Measurements from ENCODE around the gene GRIK2.

The GRIK2 gene

DNA sequence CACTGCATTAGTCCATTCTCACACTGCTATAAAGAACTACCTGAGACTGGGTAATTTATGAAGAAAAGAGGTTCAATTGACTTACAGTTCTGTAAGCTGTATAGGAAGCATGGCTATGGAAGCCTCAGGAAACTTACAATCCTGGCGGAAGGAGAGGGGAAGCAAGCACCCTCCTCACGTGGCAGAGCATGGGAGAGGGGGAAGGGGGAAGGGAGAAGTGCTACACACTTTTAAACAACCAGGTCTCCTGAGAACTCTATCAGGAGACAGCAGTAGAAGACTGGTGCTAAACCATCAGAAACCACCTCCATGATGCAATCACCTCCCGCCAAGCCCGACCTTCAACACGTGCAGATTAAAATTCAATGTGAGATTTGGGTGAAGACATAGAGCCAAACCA, 494.0 kb downstream of the GRIK2 start:
- DNase-seq (ENCODE audit: low read depth) = no peak

DNA sequence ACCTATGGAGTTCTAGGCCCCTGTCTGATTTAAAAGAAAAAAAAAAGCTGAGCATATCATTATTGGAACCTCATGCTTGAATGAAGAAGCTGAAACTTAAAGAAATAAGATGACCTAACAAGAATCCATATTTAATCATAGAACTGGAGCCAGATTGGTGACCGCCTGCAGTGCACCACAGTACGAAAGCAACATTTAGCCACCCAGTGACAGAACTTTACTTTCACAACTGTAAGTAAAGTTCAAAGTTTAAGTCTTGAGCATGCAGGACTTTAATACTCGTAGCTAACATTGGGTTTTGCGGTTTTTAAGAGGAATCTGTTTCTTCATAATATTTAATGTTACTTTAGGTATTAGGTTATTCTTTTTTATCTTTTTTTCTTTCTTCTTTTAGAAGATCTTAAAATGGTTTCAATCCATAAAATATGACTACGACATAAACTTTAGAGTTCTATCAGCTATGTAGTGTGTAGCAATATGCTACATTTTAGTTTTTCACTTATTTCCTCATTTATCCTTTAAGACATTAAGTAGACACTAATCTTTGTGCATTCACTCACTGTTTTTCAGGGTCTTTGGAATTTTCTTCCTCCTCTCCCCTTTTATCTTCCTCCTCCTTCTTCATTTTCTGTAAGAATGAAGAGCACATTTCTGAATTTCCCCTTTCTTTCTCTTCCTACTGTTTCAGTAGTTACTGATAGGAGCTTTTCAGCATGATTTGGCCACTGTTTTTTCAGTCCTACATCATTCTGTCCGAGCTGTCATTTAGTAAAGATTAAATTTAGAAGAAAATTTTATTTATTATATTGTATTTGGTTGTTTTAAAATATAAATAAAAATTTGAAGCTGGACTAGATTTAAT, 514.1 kb downstream of the GRIK2 start:
- DNase-seq (ENCODE audit: low read depth) = no peak

DNA sequence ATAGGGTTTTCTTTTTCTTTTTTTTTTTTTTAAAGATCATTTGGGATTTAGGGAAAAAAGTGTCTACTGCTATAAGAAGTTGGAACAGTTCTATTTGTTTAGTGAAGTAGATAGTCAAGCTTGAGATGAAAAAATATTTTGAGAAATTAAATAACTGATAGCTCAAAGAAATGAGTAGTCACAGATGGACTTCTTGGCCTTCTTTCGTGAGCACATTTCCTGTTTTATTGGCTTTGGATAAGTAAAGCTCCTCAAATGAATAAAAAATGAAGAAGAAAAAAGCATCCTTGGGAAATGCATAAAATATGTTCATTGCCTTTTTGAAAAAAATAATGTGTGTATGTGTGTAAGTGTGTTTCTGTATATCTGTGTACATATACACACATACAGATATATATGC, 515.9 kb downstream of the GRIK2 start:
- no peak for DNase-seq (ENCODE audit: low read depth)

DNA sequence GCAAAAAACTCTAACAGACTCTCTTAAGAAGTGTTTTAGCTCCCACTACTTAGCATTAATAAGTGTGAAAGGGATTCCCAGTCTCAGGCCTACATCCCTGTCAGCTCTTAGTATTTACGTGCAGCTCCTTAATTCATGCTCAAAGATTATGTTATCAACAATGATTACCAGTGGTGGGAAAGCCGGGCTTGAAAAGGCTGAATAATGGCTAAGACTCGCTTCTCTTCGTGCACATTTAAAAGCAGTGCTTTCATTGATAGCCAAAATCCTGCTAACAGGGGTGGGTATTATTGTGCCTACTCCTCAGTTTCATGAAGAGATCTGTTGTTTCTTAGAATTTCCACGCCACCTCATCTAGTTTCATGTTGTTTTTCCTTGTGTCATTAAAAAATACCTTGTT, 518.8 kb downstream of the GRIK2 start:
- no peak for DNase-seq (ENCODE audit: low read depth)

DNA sequence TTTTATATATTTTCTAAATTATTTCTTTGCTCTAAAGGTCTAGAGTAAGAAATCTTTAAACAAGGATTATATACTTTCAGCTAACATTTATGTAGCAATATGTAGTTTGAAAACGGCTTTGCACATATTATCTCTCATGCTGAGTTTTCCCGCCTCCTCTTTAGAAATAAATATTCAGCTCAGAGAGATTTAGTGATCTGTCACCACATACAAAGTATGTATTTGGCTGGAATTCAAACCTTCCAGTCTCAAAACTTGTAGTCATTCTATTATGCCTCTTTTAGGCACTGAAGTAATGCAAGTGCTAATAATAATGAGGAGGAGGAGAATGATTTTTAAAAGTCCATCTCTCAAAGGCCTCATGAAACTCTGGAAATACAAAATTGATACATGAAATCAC, 525.0 kb downstream of the GRIK2 start:
- DNase-seq (ENCODE audit: low read depth) = no peak

DNA sequence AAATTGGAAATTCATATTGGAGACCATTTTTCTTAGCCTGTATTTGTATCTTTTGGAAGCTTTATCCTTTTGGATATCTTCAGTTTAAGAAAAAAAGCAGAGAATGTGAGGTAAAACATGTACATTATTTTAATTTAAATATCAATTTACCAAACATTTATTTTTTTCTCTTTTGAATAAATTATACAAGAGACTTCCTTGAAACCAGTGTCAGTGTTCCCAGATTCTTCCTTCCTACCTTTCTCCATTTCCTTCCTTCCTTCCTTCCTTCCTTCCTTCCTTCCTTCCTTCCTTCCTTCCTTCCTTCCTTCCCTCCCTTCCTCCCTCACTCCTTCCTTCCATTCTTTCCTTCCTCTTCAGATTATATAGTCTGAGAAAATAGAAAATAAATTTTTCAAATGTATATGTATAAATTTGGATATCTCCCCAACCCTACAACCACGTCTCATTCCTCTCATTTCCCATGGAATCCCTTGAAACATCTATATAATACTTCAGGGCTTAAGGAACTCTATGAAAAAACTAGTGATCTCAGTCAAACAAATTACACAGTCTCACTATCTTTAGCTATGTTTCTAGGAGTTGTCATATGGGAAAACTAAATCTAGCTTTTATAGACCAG, 528.4 kb downstream of the GRIK2 start:
- no peak for DNase-seq (ENCODE audit: low read depth)

DNA sequence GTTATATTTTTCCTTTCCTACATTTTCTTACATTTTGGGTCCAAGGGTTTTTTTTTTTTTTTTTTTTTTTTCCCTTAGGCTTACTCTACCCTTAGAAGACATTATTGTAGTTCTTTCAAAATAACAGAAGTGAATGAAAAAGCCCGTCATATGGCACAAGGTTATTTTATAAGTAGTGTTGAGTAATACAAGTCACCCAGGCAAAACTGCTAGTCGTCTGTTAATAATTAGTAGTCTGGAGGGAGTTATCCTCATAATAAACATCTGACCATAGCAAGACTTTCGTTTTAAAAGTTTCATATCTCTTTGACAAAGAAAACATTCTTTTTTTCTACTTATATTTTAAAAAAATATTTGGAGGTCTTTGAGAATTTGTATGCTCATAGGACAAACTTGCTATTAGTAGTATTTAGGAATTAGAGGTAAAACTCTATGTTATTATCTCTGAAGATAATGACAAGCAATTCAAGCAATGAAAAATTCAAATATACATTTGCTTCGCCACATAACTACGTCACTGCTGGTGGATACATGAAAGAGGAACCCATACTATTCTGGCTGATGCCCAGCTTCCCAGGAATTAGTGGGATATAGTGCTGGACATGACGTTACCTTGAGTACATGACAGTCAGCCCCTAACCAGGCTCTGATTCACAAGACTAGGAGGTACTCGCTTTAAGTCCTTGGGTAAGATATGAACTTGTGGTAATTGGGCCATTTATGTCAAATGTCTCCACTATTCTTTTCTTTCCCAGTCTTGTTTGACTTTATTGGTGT, 532.8 kb downstream of the GRIK2 start:
- no peak for DNase-seq (ENCODE audit: low read depth)

DNA sequence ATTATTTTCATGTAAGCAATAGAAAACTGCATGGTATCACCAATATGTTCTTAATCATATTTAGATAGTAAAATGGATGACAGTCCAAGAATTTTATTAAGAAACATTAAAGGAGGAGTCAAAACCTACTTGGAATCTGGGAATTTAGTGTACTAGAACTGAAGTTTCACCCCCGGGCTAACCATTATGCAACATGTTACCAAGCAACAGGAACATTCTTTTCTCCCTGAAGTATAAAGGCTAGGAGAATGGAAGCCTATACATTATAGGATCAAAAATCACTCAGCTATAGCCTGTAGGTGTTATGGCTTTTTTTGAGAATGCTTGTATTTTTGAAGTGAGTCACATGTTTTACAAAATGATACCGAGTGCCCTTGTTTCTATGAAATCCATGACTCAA, 538.3 kb downstream of the GRIK2 start:
- DNase-seq (ENCODE audit: low read depth) = no peak

DNA sequence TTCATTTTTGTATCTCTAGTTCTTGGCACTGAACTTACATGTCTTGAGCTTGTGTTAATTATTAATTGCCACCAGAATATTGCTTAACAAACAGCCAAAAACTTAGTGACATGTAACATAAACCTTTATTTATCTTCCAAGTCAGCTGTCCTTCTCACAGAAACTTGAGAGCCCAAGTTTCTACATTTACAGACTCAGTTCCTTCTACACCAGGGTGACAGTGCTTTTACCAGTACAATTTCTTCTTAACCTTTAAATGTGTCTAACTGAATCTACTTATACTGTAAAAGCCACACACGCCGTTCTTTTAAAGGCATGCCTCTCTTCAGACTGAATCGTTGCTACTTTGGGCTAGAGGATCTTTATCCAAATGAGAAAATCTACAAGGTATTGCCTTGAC, 539.2 kb downstream of the GRIK2 start:
- no peak for DNase-seq (ENCODE audit: low read depth)

DNA sequence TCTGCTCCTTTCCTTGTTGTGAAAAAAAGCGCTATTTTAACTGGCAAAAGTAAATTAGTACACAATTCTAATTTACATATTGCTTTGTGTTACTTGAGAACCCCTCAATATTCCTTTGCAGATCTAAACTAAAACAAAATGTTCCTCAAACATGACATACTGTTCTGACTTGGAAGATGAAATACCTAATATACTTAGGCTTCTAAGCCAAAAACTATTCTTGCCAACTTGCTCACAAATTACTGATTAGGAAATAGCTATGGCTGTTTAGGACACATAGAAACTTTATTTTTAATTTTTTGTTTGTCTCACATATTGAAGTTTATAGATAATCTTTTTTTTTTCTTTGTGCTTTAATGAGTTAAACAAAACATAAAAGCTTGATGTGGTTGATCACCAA, 542.2 kb downstream of the GRIK2 start:
- DNase-seq (ENCODE audit: low read depth) = no peak

DNA sequence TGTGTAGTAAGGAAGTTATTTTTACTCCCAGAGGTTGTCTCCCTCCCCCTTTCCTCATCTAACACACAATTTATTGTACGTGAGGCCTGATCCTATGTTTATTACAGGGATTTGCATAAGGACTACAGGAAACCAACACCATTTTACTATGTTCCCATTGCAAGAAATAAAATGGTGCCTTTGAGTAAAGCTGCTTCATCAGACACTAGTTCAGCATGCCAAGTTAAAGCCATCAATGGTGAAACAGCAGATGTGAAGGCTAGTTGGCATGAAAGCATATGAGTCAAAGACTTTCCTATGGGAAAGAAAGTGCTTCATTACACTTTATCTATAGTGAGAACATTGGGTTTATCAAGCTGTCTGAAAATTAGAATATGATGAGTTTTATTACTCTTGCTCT, 543.0 kb downstream of the GRIK2 start:
- no peak for DNase-seq (ENCODE audit: low read depth)

DNA sequence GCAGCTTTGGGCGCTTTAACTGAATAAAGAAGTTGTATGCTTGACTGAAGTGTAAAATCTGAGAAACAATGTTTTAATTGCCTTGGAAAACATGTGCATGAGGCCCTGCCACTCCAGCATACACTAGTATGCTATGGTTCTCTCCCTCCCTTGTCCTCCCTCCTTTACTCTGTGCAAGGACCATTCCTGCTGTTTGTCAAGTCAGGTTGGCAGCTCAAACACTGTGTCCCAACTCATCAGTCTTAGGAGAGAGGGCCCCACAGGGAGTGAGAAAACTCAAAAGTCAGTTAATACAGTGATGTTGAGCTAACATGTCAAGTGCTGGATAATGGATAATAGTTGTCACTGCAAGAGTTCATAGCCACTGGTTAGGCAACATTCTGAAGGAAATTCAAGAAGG, 543.6 kb downstream of the GRIK2 start:
- no peak for DNase-seq (ENCODE audit: low read depth)

DNA sequence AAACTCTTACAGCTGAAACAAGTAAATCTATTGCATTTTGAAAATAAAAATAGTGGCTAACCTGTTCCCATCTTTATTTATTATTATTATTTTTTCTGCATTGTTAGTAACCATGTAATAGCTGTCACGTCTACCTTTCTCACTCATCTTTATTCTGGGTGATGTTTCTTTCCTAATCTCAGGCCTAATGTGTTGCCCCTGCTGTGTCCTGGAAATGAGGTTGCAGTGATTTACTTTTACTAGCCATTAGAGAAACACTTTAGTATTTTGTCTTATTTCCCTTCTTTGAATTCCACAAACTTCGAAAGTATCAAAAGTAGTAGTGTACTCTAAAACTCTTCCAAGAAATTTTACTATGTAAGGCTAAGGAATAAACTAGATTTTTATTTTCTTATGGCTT, 546.9 kb downstream of the GRIK2 start:
- DNase-seq (ENCODE audit: low read depth) = no peak

DNA sequence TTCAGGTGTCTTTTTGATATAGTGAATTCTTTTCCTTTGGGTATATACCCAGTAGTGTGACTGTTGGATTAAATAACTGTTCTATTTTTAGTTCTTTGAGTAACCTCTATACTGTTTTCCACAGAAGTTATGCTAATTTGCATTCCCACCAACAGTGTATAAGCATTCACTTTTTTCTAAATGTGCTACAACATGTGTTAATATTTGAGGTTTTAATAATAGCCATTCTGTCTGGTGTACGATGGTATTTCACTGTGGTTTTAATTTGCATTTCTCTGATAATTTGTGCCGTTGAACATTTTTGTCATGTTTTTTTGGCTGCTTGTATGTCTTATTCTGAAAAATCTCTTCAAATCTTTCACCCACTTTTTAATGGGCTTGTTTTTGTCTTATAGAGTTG, 563.5 kb downstream of the GRIK2 start:
- no peak for DNase-seq (ENCODE audit: low read depth)

DNA sequence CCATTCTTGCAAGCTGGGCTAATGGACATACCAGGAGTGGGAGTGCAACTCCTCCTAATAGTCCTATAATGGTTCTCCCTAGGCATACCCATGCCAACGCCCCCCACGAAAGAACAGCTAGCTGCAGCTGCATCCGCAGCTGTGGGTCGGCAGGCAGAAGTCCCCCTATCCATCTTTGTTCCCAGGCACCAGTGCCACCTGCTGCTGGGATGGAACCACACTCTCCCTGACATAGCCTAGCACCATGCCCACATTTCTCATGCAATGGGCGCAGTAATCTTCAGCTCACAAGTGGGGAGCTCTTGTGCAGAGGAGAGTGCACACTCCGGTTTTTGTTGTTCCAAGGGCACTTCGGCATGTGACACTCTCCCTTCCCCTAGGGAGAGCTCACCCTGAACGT, 567.8 kb downstream of the GRIK2 start:
- no peak for DNase-seq (ENCODE audit: low read depth)

DNA sequence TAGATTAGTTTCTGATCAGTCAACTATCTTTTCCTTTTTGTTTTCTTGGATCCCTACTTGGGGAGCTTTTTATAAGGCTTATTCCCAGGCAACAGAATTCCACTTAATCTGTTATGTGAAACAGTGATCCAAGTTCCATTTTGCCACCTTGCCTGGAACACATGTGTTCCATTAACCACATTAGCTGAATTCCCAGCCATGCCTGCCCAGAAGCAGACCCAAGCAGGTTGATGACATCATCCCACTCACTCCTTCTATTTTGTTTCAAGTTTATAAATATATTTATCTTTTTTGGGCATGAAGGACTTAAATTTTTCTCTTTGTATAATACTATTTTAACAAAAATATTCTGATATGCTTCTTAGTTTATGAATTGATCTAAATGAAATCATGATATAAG, 587.4 kb downstream of the GRIK2 start:
- no peak for DNase-seq (ENCODE audit: low read depth)

DNA sequence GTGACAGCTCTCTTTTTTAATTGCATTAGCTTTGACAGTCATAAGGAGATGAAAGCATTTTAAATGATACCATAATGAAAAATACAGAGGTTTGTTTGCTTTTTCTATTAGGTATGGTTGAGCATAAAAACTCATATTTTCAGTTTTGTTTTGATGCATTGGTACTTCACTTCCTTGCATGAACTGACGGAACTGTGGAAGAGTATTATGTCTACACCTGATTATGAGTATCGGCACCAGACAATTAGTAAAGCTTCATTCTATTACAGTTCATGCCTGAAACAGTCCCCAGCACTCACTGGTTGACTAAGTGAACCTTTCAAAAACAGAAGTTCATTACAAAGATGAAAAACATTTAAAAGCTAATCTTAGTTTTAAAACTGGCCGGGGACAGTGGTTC, 593.0 kb downstream of the GRIK2 start:
- no peak for DNase-seq (ENCODE audit: low read depth)

DNA sequence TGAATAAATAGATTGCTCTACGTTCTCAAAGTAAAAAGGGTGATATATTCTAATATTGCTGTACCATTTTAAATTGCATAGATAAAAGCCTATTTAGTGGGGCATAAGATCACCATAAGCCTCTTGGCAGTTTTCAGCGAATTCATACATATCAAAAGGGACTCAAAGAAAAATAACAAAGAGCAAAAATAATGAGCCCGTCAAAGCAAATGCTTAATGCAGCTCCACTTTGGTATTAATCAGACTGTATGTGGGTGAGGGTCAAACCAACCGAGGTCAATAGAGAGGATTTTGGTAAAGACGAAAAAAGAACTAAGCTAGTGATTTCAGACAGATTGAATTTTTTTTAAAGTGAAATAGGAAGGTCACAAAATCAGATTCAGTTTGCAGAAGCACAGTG, 598.8 kb downstream of the GRIK2 start:
- DNase-seq (ENCODE audit: low read depth) = no peak

DNA sequence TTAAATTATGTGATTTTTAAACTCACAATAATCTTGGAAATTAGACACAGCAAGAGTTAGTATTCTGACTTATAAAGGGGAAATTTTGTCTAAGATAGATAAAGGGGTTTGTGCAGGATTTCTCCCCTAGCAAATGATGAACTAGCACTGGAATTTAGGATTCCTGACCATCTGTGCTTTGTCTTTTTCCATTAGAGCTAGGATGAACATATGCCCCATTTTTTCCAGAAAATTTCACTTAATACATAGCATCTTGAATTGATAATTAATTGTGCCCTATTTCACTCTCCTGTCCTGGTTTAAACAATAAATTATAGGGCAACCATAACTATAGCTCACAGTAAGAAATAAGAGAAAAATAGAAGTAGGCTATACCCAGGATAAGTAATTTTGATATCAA, 601.0 kb downstream of the GRIK2 start:
- no peak for DNase-seq (ENCODE audit: low read depth)

DNA sequence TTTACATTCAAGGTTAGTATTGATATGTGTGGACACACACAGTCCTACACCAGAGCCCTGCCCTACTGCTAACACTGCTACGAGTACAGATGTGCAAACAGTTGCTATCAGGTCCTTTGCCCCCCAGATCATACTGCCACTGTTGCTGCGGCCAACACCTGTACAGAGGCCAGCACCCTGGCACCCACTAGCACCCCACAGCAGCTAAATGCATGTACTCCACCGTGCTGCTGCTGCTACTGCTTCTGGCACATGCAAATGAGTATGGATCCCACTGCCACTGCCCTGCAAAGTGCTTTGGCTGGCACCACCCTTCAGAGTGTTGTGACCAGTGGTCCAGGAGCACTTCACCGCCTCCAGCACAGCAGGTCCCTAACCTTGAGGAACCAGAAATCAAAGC, 621.9 kb downstream of the GRIK2 start:
- DNase-seq (ENCODE audit: low read depth) = no peak

DNA sequence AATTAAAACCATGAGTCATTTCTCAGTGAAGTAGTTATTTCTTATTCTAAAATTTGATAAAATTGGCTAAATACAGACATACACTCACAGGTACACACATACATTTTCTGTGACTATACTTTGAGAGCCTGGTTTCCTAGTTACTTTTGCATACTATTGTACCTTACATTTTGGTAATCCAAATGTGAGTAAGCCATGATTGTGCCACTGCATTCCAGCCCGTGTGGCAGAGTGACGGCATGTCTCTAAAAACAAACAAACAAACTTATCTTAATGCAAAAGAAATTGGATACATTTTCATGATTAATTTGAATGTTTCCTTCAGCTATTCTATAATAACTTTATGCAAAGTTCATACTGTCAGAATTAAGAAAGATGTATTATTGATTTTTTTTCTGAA, 628.8 kb downstream of the GRIK2 start:
- no peak for DNase-seq (ENCODE audit: low read depth)

DNA sequence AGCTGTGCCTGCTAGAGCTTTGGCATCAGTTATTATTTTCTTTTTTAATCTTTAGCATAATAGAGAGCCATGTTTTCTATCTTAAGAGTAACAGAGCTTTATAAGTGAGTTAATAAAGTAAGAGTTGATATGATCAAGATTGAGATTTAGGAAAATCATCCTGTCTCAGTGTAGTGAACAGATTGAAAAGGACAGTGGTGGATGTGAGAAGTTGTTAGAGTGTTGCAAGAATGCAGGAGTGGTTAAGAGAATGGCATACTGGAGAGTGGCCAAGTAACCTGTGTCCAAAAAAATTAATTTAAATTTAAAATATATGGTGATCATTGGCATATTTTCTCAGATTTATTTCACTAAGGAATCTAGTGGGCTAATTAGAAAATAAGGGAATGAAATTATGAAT, 629.3 kb downstream of the GRIK2 start:
- DNase-seq (ENCODE audit: low read depth) = no peak

DNA sequence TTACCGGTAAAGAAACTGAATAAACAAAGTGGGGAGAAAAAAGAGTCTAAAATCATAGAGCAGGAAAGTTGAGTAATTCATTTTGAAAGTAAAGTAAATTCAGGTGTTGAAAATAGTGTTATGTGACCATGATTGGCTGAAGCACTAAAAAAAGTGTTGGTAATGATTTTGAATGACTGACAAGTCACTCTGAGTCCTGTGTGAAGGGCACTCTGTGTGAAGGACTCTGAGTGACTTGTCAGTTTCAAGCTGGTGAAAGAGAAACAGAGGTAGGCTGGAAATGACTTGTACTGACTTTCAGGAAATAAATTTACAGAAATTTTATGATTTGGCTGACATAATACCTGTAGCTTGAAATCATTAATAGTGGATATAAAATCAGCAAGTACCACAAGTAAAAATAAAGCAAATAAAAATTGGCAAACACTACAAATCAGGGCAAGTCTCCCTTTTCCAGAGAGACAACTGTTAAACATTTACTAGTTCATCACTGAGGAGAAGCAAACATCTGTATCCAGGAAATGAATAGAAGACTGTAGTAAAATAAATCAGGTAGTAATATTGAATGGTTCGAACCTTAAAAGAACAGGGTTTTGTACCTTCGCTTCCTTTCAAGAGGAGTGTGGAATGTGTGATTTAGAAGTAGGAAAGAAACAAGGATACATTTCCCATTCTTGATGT, 630.6 kb downstream of the GRIK2 start:
- no peak for DNase-seq (ENCODE audit: low read depth)

Measured in T-helper 22 cell (primary cell).